C4-2B (cell line): ENCODE data around the gene ATP1B2.

Experiments used
- CTCF ChIP-seq: fragments of 450-650 bp; conservative IDR thresholded peaks from 2 replicates; pipeline ENCODE4 v1.5.1; 2017; ENCODE audit warnings: mild to moderate bottlenecking
- ZFX ChIP-seq: fragments of 450-650 bp; IDR thresholded peaks from 2 replicates; pipeline ENCODE4 v1.6.1; 2017

DNA sequence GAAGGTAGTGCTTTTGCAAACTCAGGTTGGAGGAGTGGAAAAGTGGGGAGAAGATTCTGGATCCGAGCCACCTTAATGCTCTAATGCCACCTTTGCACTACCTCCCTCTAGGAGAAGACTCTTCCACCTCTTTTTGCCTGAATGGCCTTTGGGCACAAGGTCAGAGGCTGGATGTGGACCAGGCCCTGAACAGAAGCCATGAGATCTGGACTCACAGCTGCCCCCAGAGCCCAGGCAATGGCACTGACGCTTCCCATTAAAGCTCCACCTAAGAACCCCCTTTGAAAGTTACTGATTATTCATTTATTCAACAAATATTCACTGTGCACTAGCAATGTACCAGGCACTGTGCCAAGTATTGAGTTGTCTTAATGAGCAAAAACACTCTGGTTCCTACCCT lies 17.6 kb upstream of the ATP1B2 start:
- TF ChIP-seq CTCF (no peak), ZFX (no peak)
